Heart left ventricle (tissue), 13 donors: ENCODE data around the gene MAP3K7CL.

Experiments
- CTCF ChIP-seq, 12 donors: fragments of 200-600 bp; sonication (generic) in 4 of 12; IDR thresholded peaks; one replicate each; pipeline versions ENCODE4 v1.5.0 to v1.8.0; 2018 to 2022; ENCODE audit warnings: antibody characterized with exemption in 12 of 12, mild to moderate bottlenecking in 5 of 12
- POLR2A ChIP-seq, 2 donors: fragments of 450-650 bp; IDR thresholded peaks; one replicate each; pipeline ENCODE4 v1.6.1; 2017; ENCODE audit warnings: antibody characterized with exemption in 2 of 2, mild to moderate bottlenecking in 2 of 2, moderate library complexity in 2 of 2
- donor health status: ischemic (EF 13 %, LVEDD 7.1; RV severe dilation, severe dysfunction).
- donor health status: DM: no; HTN: yes; CAD: no.
- donor health status: DM: no; HTN: no; CAD: no.
- donor health status: ischemic (EF 25% LVEDD 6.9; RV normal size, moderate dysfunction).
- donor health status: ischemic (EF 25% LVEDD 5.7; RV mildly dilated, moderate dysfunction).
- donor health status: ischemic (EF 35%, LVEDD 5.7; RV mildly dilated, moderate dysfunction).
- donor health status: nonischemic (EF 11% LVEDD 7.7; RV severe dilation, severe dysfunction).
- donor health status: DM: yes; HTN: yes; CAD: no.
- donor health status: PGD.
- donor health status: ischemic (EF 29% LVEDD 5.4; RV normal size, mild dysfunction).
- donor health status: nonischemic (EF 23%, LVEDD 6.1; RV moderate dilation, normal function).

- TF ChIP-seq CTCF (IDR thresholded peaks at IDR 0.05): no peak
- TF ChIP-seq POLR2A (IDR thresholded peaks at IDR 0.05): no peak
Observed at GRCh38 chr21:29208044-29208681, 77.7 kb downstream of the MAP3K7CL start.
